NOMO-1 (cell line): ENCODE measurements around the gene PLCH2.
"Not testable (repeated sequence)": the region's sequence is repeated elsewhere in the genome, so short reads cannot be mapped to it uniquely, and the experiment has no call there.

Experiments used
- DNase-seq, 2 experiments: peaks; one replicate each; lab custom pipeline; 2025; ENCODE audit not compliant: unreplicated experiment in 2 of 2; lab: John Stamatoyannopoulos, UW

Gene PLCH2

GRCh38 chr1:2439369-2439768 lies 36.7 kb upstream of the PLCH2 start:
- DNase-seq: no peak

GRCh38 chr1:2440346-2440745 lies 35.7 kb upstream of the PLCH2 start:
- DNase-seq: not testable (repeated sequence)

- DNase-seq: no peak
Measured at GRCh38 chr1:2441746-2442145, 34.3 kb upstream of the PLCH2 start.

- no peak for DNase-seq
Measured at GRCh38 chr1:2442661-2443060, 33.4 kb upstream of the PLCH2 start.

GRCh38 chr1:2443277-2444137 lies 32.6 kb upstream of the PLCH2 start:
- DNase-seq: no peak

GRCh38 chr1:2444138-2444591 lies 31.9 kb upstream of the PLCH2 start:
- no peak for DNase-seq

- DNase-seq: no peak
Measured at GRCh38 chr1:2445162-2445822, 30.8 kb upstream of the PLCH2 start.

- DNase-seq: no peak
Measured at GRCh38 chr1:2445823-2446215, 30.3 kb upstream of the PLCH2 start.

GRCh38 chr1:2446394-2446793 lies 29.7 kb upstream of the PLCH2 start:
- no peak for DNase-seq

- no peak for DNase-seq
Measured at GRCh38 chr1:2446861-2447260, 29.2 kb upstream of the PLCH2 start.

GRCh38 chr1:2447276-2448097 lies 28.6 kb upstream of the PLCH2 start:
- no peak for DNase-seq

GRCh38 chr1:2448098-2448445 lies 28.0 kb upstream of the PLCH2 start:
- DNase-seq: no peak

GRCh38 chr1:2449636-2450454 lies 26.2 kb upstream of the PLCH2 start:
- no peak for DNase-seq

GRCh38 chr1:2451741-2452140 lies 24.3 kb upstream of the PLCH2 start:
- DNase-seq: no peak

- no peak for DNase-seq
Measured at GRCh38 chr1:2452201-2452931, 23.7 kb upstream of the PLCH2 start.

GRCh38 chr1:2452932-2453315 lies 23.2 kb upstream of the PLCH2 start:
- no peak for DNase-seq

- no peak for DNase-seq
Measured at GRCh38 chr1:2454227-2454626, 21.9 kb upstream of the PLCH2 start.

- DNase-seq: no peak
Measured at GRCh38 chr1:2455757-2456156, 20.3 kb upstream of the PLCH2 start.

GRCh38 chr1:2457444-2457843 lies 18.6 kb upstream of the PLCH2 start:
- no peak for DNase-seq

- no peak for DNase-seq
Measured at GRCh38 chr1:2458687-2459086, 17.4 kb upstream of the PLCH2 start.
